K562 (cell line): ENCODE results near the gene IRGQ. TPM values are rescaled to one million over a fixed set of nuclear protein-coding genes. Genes with fewer than 3 reads are reported as not detected.

Experiments used
- DIDO1 ChIP-seq: fragments of 450-650 bp; IDR thresholded peaks from 2 replicates; pipeline ENCODE4 v1.6.1; 2016; ENCODE audit warnings: low read depth, missing biosample characterization, missing genetic modification characterization
- GTF2A2 ChIP-seq: IDR thresholded peaks from 2 replicates; pipeline ENCODE4 v1.6.1; 2016; ENCODE audit warnings: mild to moderate bottlenecking, missing genetic modification characterization, missing compliant biosample characterization
- MECOM ChIP-seq: fragments of 250-450 bp; sonication (Bioruptor Pico); IDR thresholded peaks from 2 replicates; pipeline ENCODE4 v1.8.0; 2022; ENCODE audit warnings: inconsistent platforms
- STAT6 ChIP-seq: sonication (generic); formaldehyde crosslinking; IDR thresholded peaks from 2 replicates; pipeline ENCODE4 v1.8.1; 2023; ENCODE audit warnings: mild to moderate bottlenecking, missing genetic modification reagents
- ZBTB26 ChIP-seq: fragments of 450-650 bp; formaldehyde crosslinking; IDR thresholded peaks from 2 replicates; pipeline ENCODE4 v1.4.0; 2022; ENCODE audit warnings: missing genetic modification characterization
- ZNF280A ChIP-seq: fragments of 450-650 bp; IDR thresholded peaks from 2 replicates; pipeline ENCODE4 v1.6.1; 2018; ENCODE audit warnings: mild to moderate bottlenecking, low read depth; ENCODE audit not compliant: partially characterized antibody
- polyA plus RNA-seq, 8 experiments: library from polyadenylated mRNA; depleted of rRNA in 4 of 8; stranded (reverse) in 5 of 8; unstranded in 3 of 8; fragments of >200 nt; fragmentation: Nextera tagmentation in 2 of 8; fragmentation: Illumina TruSeq in 1 of 8; extraction: Ambion mirVana in 2 of 8; extraction: Trizol in 1 of 8; gene quantifications; 2 replicates each; pipeline versions ENCODE4 v1.2.1 to v1.2.3, GENCODE V29; 2011 to 2014; ENCODE audit warnings: inconsistent platforms in 1 of 8, missing spikeins in 1 of 8
- total RNA-seq, 7 experiments: library from RNA; depleted of rRNA in 6 of 7; stranded (reverse); fragments of >200 nt in 6 of 7; fragmentation: Illumina TruSeq in 2 of 7; extraction: Trizol in 2 of 7; gene quantifications; 2 replicates each; pipeline versions ENCODE4 v1.2.1 to v1.2.3, GENCODE V29; 2011 to 2021; ENCODE audit warnings: low replicate concordance in 1 of 7

The IRGQ gene
- total and polyA plus RNA-seq, 9 of the 15 experiments (the other 6 are each of a cell fraction or from before 2014, with no cell fraction given), result 3.5 to 19.2 (median 7.9) TPM

- TF ChIP-seq ZNF280A (no peak), GTF2A2 (tag) (no peak), STAT6 (CRISPR knock-in tag) (peak; percentile 83; the same call in 1 of the 2 replicates), MECOM (CRISPR knock-in tag) (no peak), DIDO1 (tag) (no peak), ZBTB26 (CRISPR knock-in tag) (0 out of 2 replicates have a peak, but pooled peaks have one; percentile 47)
Observed at GRCh38 chr19:43619262-43620060, 23.5 kb upstream of the IRGQ start, which contains the start of gene ZNF428 (continued).
